VCaP (cell line): ENCODE data around the gene BPIFA2.
A peak's percentile ranks its signal among the peaks of the same experiment; 100 is the strongest.
"Not testable (repeated sequence)": the region's sequence is repeated elsewhere in the genome, so short reads cannot be mapped to it uniquely, and the experiment has no call there.

Source experiments
- H3K27ac ChIP-seq: fragments of 450-650 bp; 2 replicates; pipeline ENCODE4 v1.5.1; 2017
- CTCF ChIP-seq: fragments of 450-650 bp; conservative IDR thresholded peaks from 2 replicates; pipeline ENCODE4 v1.5.1; 2017; ENCODE audit warnings: mild to moderate bottlenecking, moderate library complexity

The BPIFA2 gene

DNA sequence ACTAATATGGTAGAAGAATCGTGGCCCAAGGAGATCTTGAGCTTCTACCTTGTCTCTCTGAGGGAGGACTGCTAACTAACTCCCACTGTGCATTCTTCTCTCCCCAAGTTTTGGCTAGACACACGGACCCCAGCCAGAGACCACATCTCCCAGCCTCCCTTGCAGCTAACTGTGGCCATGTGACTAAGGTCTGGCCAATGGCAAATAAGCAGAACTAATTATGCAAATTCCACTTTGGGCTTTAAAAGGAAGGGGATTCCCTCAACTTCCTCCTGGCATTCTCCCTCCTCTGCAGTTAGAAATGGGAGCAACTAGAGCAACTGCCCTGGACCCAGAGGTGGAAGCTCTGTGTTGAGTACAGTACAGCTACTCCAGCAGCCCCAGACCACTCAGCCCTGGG lies 15.4 kb downstream of the BPIFA2 start:
- no peak overlapping the region for H3K27ac ChIP-seq
- TF ChIP-seq CTCF, result no peak

GRCh38 chr20:33185031-33185590 lies 17.2 kb downstream of the BPIFA2 start:
- H3K27ac ChIP-seq, result not testable (repeated sequence)

- H3K27ac ChIP-seq, result peak overlapping the region; percentile 95; the same call in 1 of the 2 replicates
- TF ChIP-seq CTCF, result no peak
Measured at GRCh38 chr20:33187491-33187890, 19.5 kb downstream of the BPIFA2 start.

GRCh38 chr20:33188421-33188820 lies 20.5 kb downstream of the BPIFA2 start:
- no peak for TF ChIP-seq CTCF
- H3K27ac ChIP-seq, result peak overlapping the region; percentile 95; the same call in 1 of the 2 replicates

DNA sequence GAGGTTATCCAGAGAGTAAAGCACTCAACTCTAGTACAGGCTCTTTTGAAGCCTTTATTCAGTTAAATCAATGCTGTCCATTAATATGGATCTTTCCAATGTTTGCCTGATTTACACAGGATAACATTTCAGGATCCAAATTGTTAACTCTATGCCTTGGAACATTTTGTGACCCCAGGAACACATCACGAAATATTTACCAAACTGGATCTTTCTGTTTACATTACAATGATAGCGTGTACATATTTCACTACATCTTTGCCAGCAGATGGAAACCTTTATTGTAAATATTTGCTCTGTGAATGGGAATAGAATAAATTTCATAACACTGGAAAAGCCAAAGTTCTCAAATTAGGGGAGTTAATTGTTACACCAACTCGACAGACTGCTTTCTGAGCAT lies 23.5 kb downstream of the BPIFA2 start:
- TF ChIP-seq CTCF, result no peak
- peak overlapping the region; percentile 95 for H3K27ac ChIP-seq

GRCh38 chr20:33191955-33192354 lies 24.0 kb downstream of the BPIFA2 start:
- H3K27ac ChIP-seq, result peak overlapping the region; percentile 95
- TF ChIP-seq CTCF, result no peak

DNA sequence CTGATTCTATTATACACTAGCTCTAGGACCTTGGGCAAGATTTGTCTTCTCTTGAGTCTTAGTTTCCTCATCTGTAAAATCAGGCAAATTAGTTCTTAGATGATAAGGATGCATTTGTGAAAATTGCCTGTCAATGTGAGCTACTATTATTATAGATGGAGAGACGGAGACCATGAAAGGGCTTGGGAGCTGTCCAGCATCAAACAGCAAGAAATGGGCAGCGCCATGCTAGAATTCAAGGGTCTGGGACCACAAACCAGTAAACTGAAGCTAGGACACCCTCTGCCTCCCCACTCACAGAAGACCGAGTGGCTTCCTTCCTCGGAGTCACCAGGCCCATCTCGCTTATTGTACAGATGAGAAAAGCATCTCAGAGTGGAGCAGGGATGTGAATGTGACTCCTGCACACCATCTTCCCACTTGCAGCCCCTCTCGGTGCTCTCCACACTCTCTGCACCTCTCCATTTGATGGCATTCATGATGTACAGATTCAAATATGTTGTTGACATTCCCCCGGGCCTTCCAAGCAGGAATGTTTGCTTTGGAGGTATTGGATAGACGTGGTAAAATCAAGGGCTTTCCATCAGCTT lies 25.0 kb downstream of the BPIFA2 start:
- H3K27ac ChIP-seq, result peak overlapping the region; percentile 95
- no peak for TF ChIP-seq CTCF

DNA sequence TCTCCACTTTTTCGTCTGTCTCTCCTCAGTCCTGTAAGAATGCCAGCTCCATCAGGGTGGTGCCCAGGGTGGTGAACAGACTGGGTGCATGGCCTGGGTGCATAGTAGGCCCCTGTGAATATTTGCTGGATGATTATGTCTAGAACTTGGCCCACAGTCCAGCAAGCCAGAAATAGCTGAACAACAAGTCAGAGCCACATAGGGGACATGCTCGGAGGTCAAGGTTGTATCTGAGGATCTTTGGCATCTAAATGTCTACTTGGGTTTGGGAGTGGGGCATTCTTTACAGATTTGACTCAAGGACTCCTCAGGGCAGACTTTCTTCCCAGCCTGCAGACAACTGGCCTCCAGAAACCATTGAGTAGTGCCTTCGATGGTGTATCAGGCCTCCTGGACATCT lies 31.1 kb downstream of the BPIFA2 start:
- no peak for TF ChIP-seq CTCF
- H3K27ac ChIP-seq, result no peak overlapping the region
